K562 (cell line): Measurements from ENCODE around the gene BTAF1. TPM values are rescaled to one million over a fixed set of nuclear protein-coding genes. Genes with fewer than 3 reads are reported as not detected.

ENCODE experiments used
- ARID2 ChIP-seq: fragments of 450-650 bp; IDR thresholded peaks from 2 replicates; pipeline ENCODE4 v1.6.1; 2017; ENCODE audit warnings: antibody characterized with exemption, mild to moderate bottlenecking
- CBX8 ChIP-seq: fragments of 200-600 bp; sonication (generic); IDR thresholded peaks from 2 replicates; pipeline ENCODE4 v1.6.1; 2012; ENCODE audit warnings: borderline replicate concordance, mixed run types, low read depth, mild to moderate bottlenecking, moderate library complexity, mixed read lengths, low read length, control low read depth, inconsistent platforms; ENCODE audit not compliant: poor library complexity, severe bottlenecking; ENCODE audit errors: extremely low read depth
- CHD1 ChIP-seq: fragments of 200-600 bp; sonication (generic); IDR thresholded peaks from one replicate; pipeline ENCODE4 v1.6.1; 2012; ENCODE audit warnings: mild to moderate bottlenecking, moderate library complexity, low read length, inconsistent platforms
- FOXJ2 ChIP-seq: fragments of 200-800 bp; sonication (Bioruptor generic); IDR thresholded peaks from 2 replicates; pipeline ENCODE4 v1.6.1; 2016; ENCODE audit warnings: missing genetic modification characterization, missing compliant biosample characterization
- GMEB1 ChIP-seq: fragments of 250-450 bp; sonication (Bioruptor Pico); IDR thresholded peaks from 2 replicates; pipeline ENCODE4 v1.4.0; 2020; ENCODE audit warnings: mild to moderate bottlenecking
- HNRNPK ChIP-seq: fragments of 200-400 bp; formaldehyde crosslinking; IDR thresholded peaks from one replicate; pipeline ENCODE4 v1.6.1; 2018; ENCODE audit warnings: mild to moderate bottlenecking, low read depth, low read length; ENCODE audit not compliant: poor library complexity, severe bottlenecking
- SNIP1 ChIP-seq: fragments of 450-650 bp; IDR thresholded peaks from 2 replicates; pipeline ENCODE4 v1.7.1; 2017; ENCODE audit warnings: low read depth, mild to moderate bottlenecking
- ZBTB12 ChIP-seq: fragments of 250-450 bp; sonication (Bioruptor Pico); IDR thresholded peaks from 2 replicates; pipeline ENCODE4 v1.4.0; 2020
- ZNF175 ChIP-seq: fragments of 200-800 bp; sonication (Bioruptor generic); IDR thresholded peaks from 2 replicates; pipeline ENCODE4 v1.6.1; 2016; ENCODE audit warnings: low read depth, mild to moderate bottlenecking, missing genetic modification characterization, missing compliant biosample characterization
- ZNF407 ChIP-seq: fragments of 450-650 bp; IDR thresholded peaks from 2 replicates; pipeline ENCODE4 v1.6.1; 2016; ENCODE audit warnings: low read depth
- ZNF740 ChIP-seq, 3 experiments: fragments of 200-800 bp in 1 of 3; sonication (Bioruptor generic) in 1 of 3; sonication (generic) in 1 of 3; formaldehyde crosslinking in 1 of 3; IDR thresholded peaks; 2 replicates each; pipeline versions ENCODE4 v1.6.1 to v1.8.0; 2016 to 2022; ENCODE audit warnings: mild to moderate bottlenecking in 2 of 3, missing compliant biosample characterization in 2 of 3, missing genetic modification characterization in 2 of 3, missing genetic modification reagents in 1 of 3
- polyA plus RNA-seq, 8 experiments: library from polyadenylated mRNA; depleted of rRNA in 4 of 8; stranded (reverse) in 5 of 8; unstranded in 3 of 8; fragments of >200 nt; fragmentation: Nextera tagmentation in 2 of 8; fragmentation: Illumina TruSeq in 1 of 8; extraction: Ambion mirVana in 2 of 8; extraction: Trizol in 1 of 8; gene quantifications; 2 replicates each; pipeline versions ENCODE4 v1.2.1 to v1.2.3, GENCODE V29; 2011 to 2014; ENCODE audit warnings: inconsistent platforms in 1 of 8, missing spikeins in 1 of 8
- total RNA-seq, 7 experiments: library from RNA; depleted of rRNA in 6 of 7; stranded (reverse); fragments of >200 nt in 6 of 7; fragmentation: Illumina TruSeq in 2 of 7; extraction: Trizol in 2 of 7; gene quantifications; 2 replicates each; pipeline versions ENCODE4 v1.2.1 to v1.2.3, GENCODE V29; 2011 to 2021; ENCODE audit warnings: low replicate concordance in 1 of 7

The BTAF1 gene
- total and polyA plus RNA-seq, 9 of the 15 experiments (the other 6 are each of a cell fraction or from before 2014, with no cell fraction given): 6.6 to 70.7 (median 30.5) TPM

- peak; percentile 30; the same call in 1 of the 2 replicates for TF ChIP-seq SNIP1
- TF ChIP-seq HNRNPK: no peak
- peak; percentile 85 for TF ChIP-seq ZBTB12 (CRISPR knock-in tag)
- peak; percentile 95 for TF ChIP-seq GMEB1 (CRISPR knock-in tag)
- TF ChIP-seq ZNF407: no peak
- TF ChIP-seq FOXJ2 (tag): no peak
- no peak for TF ChIP-seq ARID2
- TF ChIP-seq CBX8: no peak
- TF ChIP-seq ZNF175 (CRISPR knock-in tag): no peak
- TF ChIP-seq ZNF740 (CRISPR knock-in tag; IDR thresholded peaks at IDR 0.05): no peak
- TF ChIP-seq ZNF740 (tag; IDR thresholded peaks at IDR 0.05): no peak
- TF ChIP-seq CHD1: peak; percentile 48
Observed at GRCh38 chr10:91923371-91924211, at the start of gene BTAF1 (continued).
